Neural cell (in vitro differentiated cells): ENCODE measurements around the gene ALG6. TPM values are rescaled to one million over a fixed set of nuclear protein-coding genes. Genes with fewer than 3 reads are reported as not detected.
A peak's percentile ranks its signal among the peaks of the same experiment; 100 is the strongest.

Experiments
- H2AFZ ChIP-seq: fragments of 200-600, 300-800 bp; sonication (generic), shearing (Covaris generic); 2 replicates; pipeline ENCODE4 v1.6.0; 2014; ENCODE audit warnings: low read depth, mild to moderate bottlenecking, antibody characterized with exemption, low read length, moderate library complexity
- H3F3A ChIP-seq: fragments of 200-600 bp; shearing (Covaris generic); 2 replicates; pipeline ENCODE4 v1.6.1; 2016; ENCODE audit warnings: mild to moderate bottlenecking, moderate library complexity, mixed read lengths, antibody characterized with exemption, low read length; ENCODE audit not compliant: insufficient read depth, poor library complexity, severe bottlenecking
- H3K27ac ChIP-seq: fragments of 200-600, 300-800 bp; sonication (generic), shearing (Covaris generic); 2 replicates; pipeline ENCODE4 v1.5.1; 2014; ENCODE audit warnings: mild to moderate bottlenecking, low read length, moderate library complexity
- H3K27me3 ChIP-seq: fragments of 300-800, 200-600 bp; sonication (generic), shearing (Covaris generic); 2 replicates; pipeline ENCODE4 v1.6.0; 2014; ENCODE audit warnings: mild to moderate bottlenecking, low read depth, low read length, moderate library complexity; ENCODE audit not compliant: insufficient read depth
- H3K36me3 ChIP-seq: fragments of 300-800, 200-600 bp; sonication (generic), shearing (Covaris generic); 2 replicates; pipeline ENCODE4 v1.5.1; 2014; ENCODE audit warnings: mild to moderate bottlenecking, antibody characterized with exemption, low read length, moderate library complexity; ENCODE audit not compliant: insufficient read depth
- H3K4me2 ChIP-seq: fragments of 300-800, 200-600 bp; sonication (generic), shearing (Covaris generic); 2 replicates; pipeline ENCODE4 v1.6.0; 2014; ENCODE audit warnings: mild to moderate bottlenecking, low read length
- H3K4me3 ChIP-seq: fragments of 300-800, 200-600 bp; sonication (generic), shearing (Covaris generic); 2 replicates; pipeline ENCODE4 v1.5.1; 2014; ENCODE audit warnings: mild to moderate bottlenecking, low read length, moderate library complexity
- H3K79me2 ChIP-seq: fragments of 200-600 bp; shearing (Covaris generic); replicated peaks from 2 replicates; pipeline ENCODE4 v1.6.0; 2014; ENCODE audit warnings: mild to moderate bottlenecking, low read length, moderate library complexity; ENCODE audit not compliant: insufficient read depth
- H3K9ac ChIP-seq: fragments of 300-800, 200-600 bp; sonication (generic), shearing (Covaris generic); 2 replicates; pipeline ENCODE4 v1.6.1; 2016; ENCODE audit warnings: mild to moderate bottlenecking, low read length, mixed read lengths
- H3K9me2 ChIP-seq: fragments of 200-600 bp; shearing (Covaris generic); 2 replicates; pipeline ENCODE4 v1.6.1; 2016; ENCODE audit warnings: mild to moderate bottlenecking, low read length, mixed read lengths; ENCODE audit not compliant: insufficient read depth
- H3K9me3 ChIP-seq: fragments of 200-600, 300-800 bp; sonication (generic), shearing (Covaris generic); 2 replicates; pipeline ENCODE4 v1.6.1; 2016; ENCODE audit warnings: mild to moderate bottlenecking, mixed run types, low read length, moderate library complexity, mixed read lengths
- H4K20me1 ChIP-seq: fragments of 200-600 bp; shearing (Covaris generic); 2 replicates; pipeline ENCODE4 v1.6.1; 2016; ENCODE audit warnings: mild to moderate bottlenecking, mixed run types; ENCODE audit not compliant: insufficient read depth
- CTCF ChIP-seq: fragments of 450-650 bp; IDR thresholded peaks from 2 replicates; pipeline ENCODE4 v1.5.1; 2014; ENCODE audit warnings: antibody characterized with exemption, mild to moderate bottlenecking, moderate library complexity; ENCODE audit not compliant: poor library complexity, severe bottlenecking
- EP300 ChIP-seq: fragments of 450-650 bp; conservative IDR thresholded peaks from 2 replicates; pipeline ENCODE4 v1.6.1; 2014; ENCODE audit warnings: antibody characterized with exemption, mild to moderate bottlenecking, moderate library complexity; ENCODE audit not compliant: poor library complexity, severe bottlenecking
- EZH2 ChIP-seq: fragments of 200-600, 300-800 bp; shearing (Covaris generic), sonication (generic); IDR thresholded peaks from 2 replicates; pipeline ENCODE4 v1.6.1; 2014; ENCODE audit warnings: antibody characterized with exemption, low read length, borderline replicate concordance, mild to moderate bottlenecking; ENCODE audit not compliant: insufficient read depth, poor library complexity, severe bottlenecking
- MXI1 ChIP-seq: fragments of 450-650 bp; conservative IDR thresholded peaks from 2 replicates; pipeline ENCODE4 v1.6.1; 2014; ENCODE audit warnings: antibody characterized with exemption, mild to moderate bottlenecking; ENCODE audit not compliant: poor library complexity, severe bottlenecking
- POLR2AphosphoS5 ChIP-seq: IDR thresholded peaks from 2 replicates; pipeline ENCODE4 v1.6.1; 2012
- RAD21 ChIP-seq: fragments of 450-650 bp; conservative IDR thresholded peaks from 2 replicates; pipeline ENCODE4 v1.6.1; 2014; ENCODE audit warnings: antibody characterized with exemption, mild to moderate bottlenecking, moderate library complexity
- REST ChIP-seq: IDR thresholded peaks from 2 replicates; pipeline ENCODE4 v1.6.1; 2012; ENCODE audit warnings: borderline replicate concordance
- SMC3 ChIP-seq: fragments of 450-650 bp; conservative IDR thresholded peaks from 2 replicates; pipeline ENCODE4 v1.6.1; 2014; ENCODE audit warnings: antibody characterized with exemption, mild to moderate bottlenecking, moderate library complexity; ENCODE audit not compliant: poor library complexity
- TAF1 ChIP-seq: IDR thresholded peaks from 2 replicates; pipeline ENCODE4 v1.6.1; 2012; ENCODE audit warnings: low read depth
- polyA plus RNA-seq: library from polyadenylated mRNA; depleted of rRNA; stranded (reverse); fragments of >200 nt; gene quantifications from 2 replicates; pipeline ENCODE4 v1.2.3, GENCODE V29; 2014

Gene ALG6
- polyA plus RNA-seq, 1 donor from 2014 or later = 46.8 TPM

- Histone ChIP-seq H4K20me1 (no peaks in the 10 kb centered on the region), H3K27me3 (peaks cover 97% of the 10 kb centered on the region), H3F3A (no peaks in the 10 kb centered on the region), H3K4me3 (no peak overlapping the region), H3K27ac (no peak overlapping the region), H3K79me2 (no peaks in the 10 kb centered on the region), H2AFZ (no peak overlapping the region), H3K9me2 (no peaks in the 10 kb centered on the region), H3K9ac (no peak overlapping the region), H3K9me3 (no peaks in the 10 kb centered on the region), H3K4me2 (no peak overlapping the region), H3K36me3 (no peaks in the 10 kb centered on the region)
- peak; percentile 52 for TF ChIP-seq EZH2
- TF ChIP-seq MXI1 = no peak
- TF ChIP-seq TAF1 = no peak
These were observed 37.0 kb upstream of the ALG6 start for GRCh38 chr1:63330331-63330916.

- no peak overlapping the region for H3K4me2 ChIP-seq
- no peaks in the 10 kb centered on the region for H3K9me2 ChIP-seq
- H3K4me3 ChIP-seq = no peak overlapping the region
- H3K9ac ChIP-seq = no peak overlapping the region
- no peak overlapping the region for H3K27ac ChIP-seq
- H4K20me1 ChIP-seq = no peaks in the 10 kb centered on the region
- no peak overlapping the region for H2AFZ ChIP-seq
- H3K36me3 ChIP-seq = no peaks in the 10 kb centered on the region
- no peaks in the 10 kb centered on the region for H3K79me2 ChIP-seq
- H3K27me3 ChIP-seq = no peaks in the 10 kb centered on the region
- H3F3A ChIP-seq = no peaks in the 10 kb centered on the region
- TF ChIP-seq TAF1 (no peak), MXI1 (no peak), SMC3 (no peak), RAD21 (no peak), POLR2AphosphoS5 (no peak), EP300 (no peak), CTCF (no peak), REST (no peak), EZH2 (no peak)
- no peaks in the 10 kb centered on the region for H3K9me3 ChIP-seq
These were observed 25.0 kb upstream of the ALG6 start for GRCh38 chr1:63342402-63342801.
